Astrocyte (in vitro differentiated cells and primary cell): ENCODE data around the gene HRC. TPM values are rescaled to one million over a fixed set of nuclear protein-coding genes. Genes with fewer than 3 reads are reported as not detected.

Source experiments
- DNase-seq: peaks from one replicate; pipeline ENCODE4 v3.0.0-alpha.2; 2010; ENCODE audit warnings: low read depth
- FAIRE-seq: peaks from 2 replicates; lab custom pipeline; 2011; peaks lifted over from hg19 to GRCh38; lab: Jason Lieb, UNC
- H2AFZ ChIP-seq: 2 replicates; pipeline ENCODE4 v1.6.0; 2012; ENCODE audit warnings: low read depth, low read length, inconsistent platforms
- H3K27ac ChIP-seq: 2 replicates; pipeline ENCODE4 v1.5.1; 2011; ENCODE audit warnings: low read depth, low read length, inconsistent platforms
- H3K27me3 ChIP-seq: 2 replicates; pipeline ENCODE4 v1.6.0; 2011; ENCODE audit warnings: low read length, inconsistent platforms; ENCODE audit not compliant: insufficient read depth
- H3K36me3 ChIP-seq: 2 replicates; pipeline ENCODE4 v1.5.1; 2011; ENCODE audit warnings: low read length, inconsistent platforms; ENCODE audit not compliant: insufficient read depth
- H3K4me1 ChIP-seq: 2 replicates; pipeline ENCODE4 v1.5.1; 2011; ENCODE audit warnings: low read length, inconsistent platforms; ENCODE audit not compliant: insufficient read depth
- H3K4me2 ChIP-seq: 2 replicates; pipeline ENCODE4 v1.6.0; 2012; ENCODE audit warnings: low read length, inconsistent platforms
- H3K4me3 ChIP-seq: 2 replicates; pipeline ENCODE4 v1.5.1; 2011; ENCODE audit warnings: low read depth, mild to moderate bottlenecking, low read length, inconsistent platforms; ENCODE audit not compliant: insufficient read depth
- H3K79me2 ChIP-seq: 2 replicates; pipeline ENCODE4 v1.6.0; 2012; ENCODE audit warnings: mild to moderate bottlenecking, low read length, inconsistent platforms; ENCODE audit not compliant: insufficient read depth
- H3K9ac ChIP-seq: 2 replicates; pipeline ENCODE4 v1.6.0; 2012; ENCODE audit warnings: mild to moderate bottlenecking, low read length, inconsistent platforms
- H3K9me3 ChIP-seq: 2 replicates; pipeline ENCODE4 v1.5.1; 2012; ENCODE audit warnings: low read depth, mild to moderate bottlenecking, low read length, inconsistent platforms; ENCODE audit not compliant: insufficient read depth
- H4K20me1 ChIP-seq: 2 replicates; pipeline ENCODE4 v1.6.0; 2012; ENCODE audit warnings: low read length, inconsistent platforms; ENCODE audit not compliant: insufficient read depth
- H3K27ac Mint-ChIP-seq: one replicate; pipeline ENCODE4 v1.8.0; 2021; ENCODE audit warnings: mild to moderate bottlenecking, mixed read lengths; ENCODE audit not compliant: unreplicated experiment
- H3K27me3 Mint-ChIP-seq: one replicate; pipeline ENCODE4 v1.8.0; 2021; ENCODE audit warnings: low read depth, mixed read lengths; ENCODE audit not compliant: unreplicated experiment
- H3K36me3 Mint-ChIP-seq: one replicate; pipeline ENCODE4 v1.8.0; 2021; ENCODE audit warnings: low read depth, mixed read lengths; ENCODE audit not compliant: unreplicated experiment
- H3K4me1 Mint-ChIP-seq: one replicate; pipeline ENCODE4 v1.8.0; 2021; ENCODE audit warnings: low read depth, mixed read lengths; ENCODE audit not compliant: unreplicated experiment
- H3K4me3 Mint-ChIP-seq: one replicate; pipeline ENCODE4 v1.8.0; 2021; ENCODE audit warnings: mild to moderate bottlenecking, moderate library complexity, mixed read lengths; ENCODE audit not compliant: unreplicated experiment
- H3K9me3 Mint-ChIP-seq: one replicate; pipeline ENCODE4 v1.8.0; 2021; ENCODE audit warnings: mild to moderate bottlenecking, mixed read lengths; ENCODE audit not compliant: unreplicated experiment
- EZH2 ChIP-seq: IDR thresholded peaks from 2 replicates; pipeline ENCODE4 v1.6.1; 2012; ENCODE audit warnings: mild to moderate bottlenecking, low read length, inconsistent platforms; ENCODE audit not compliant: insufficient read depth
- total RNA-seq: library from RNA; stranded (reverse); gene quantifications from 2 replicates; pipeline ENCODE4 v1.2.1, GENCODE V29; 2021
- TF ChIP-seq, protein P1 (sequence below): IDR thresholded peaks from 2 replicates; pipeline ENCODE4 v1.5.1; 2011; ENCODE audit warnings: low read depth, mild to moderate bottlenecking, inconsistent platforms, low read length, moderate library complexity; ENCODE audit not compliant: insufficient read depth

HRC gene
- total RNA-seq, 1 donor from 2014 or later, result not detected

DNA sequence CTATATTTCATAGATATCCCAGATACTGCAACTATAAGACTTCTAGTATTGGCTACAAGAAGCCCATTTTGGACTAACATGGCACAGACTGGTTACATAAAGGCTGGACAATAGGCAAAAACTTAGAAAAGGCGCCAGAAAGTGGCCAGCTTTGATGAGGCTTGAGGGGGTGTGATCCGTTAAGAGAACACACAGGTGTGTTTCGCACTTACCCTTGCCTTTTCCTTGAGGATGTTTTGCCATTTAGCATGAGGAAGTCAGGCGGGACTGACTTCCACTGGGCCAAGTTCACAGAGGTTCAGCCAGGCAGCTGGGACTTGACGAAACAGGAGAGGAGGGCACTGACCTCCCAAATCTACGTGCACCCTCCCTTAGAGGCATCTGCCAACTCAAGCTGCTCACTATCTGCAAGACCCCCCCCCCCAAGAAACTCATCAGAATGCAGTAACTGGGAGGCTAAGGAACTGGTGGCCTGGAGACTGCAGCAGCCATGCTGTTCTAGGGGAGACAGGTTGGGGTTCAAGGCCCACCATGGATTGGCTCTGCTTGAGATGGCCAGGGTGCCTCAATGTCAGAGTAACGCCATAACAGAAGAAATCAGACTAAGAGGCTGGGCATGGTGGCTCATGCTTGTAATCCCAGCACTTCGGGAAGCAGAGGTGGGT lies 45.5 kb downstream of the HRC start:
- DNase-seq (no peak), FAIRE-seq (no peak)
- H3K27me3 ChIP-seq, result no peaks in the 10 kb centered on the region
- peaks cover 19% of the 10 kb centered on the region for H3K4me1 Mint-ChIP-seq
- peaks cover 2% of the 10 kb centered on the region for H3K9me3 Mint-ChIP-seq
- H3K27ac Mint-ChIP-seq, result no peak overlapping the region
- no peaks in the 10 kb centered on the region for H3K9me3 ChIP-seq
- H3K4me2 ChIP-seq, result no peak overlapping the region
- peaks cover 32% of the 10 kb centered on the region for H3K36me3 Mint-ChIP-seq
- TF ChIP-seq, protein P1, sequence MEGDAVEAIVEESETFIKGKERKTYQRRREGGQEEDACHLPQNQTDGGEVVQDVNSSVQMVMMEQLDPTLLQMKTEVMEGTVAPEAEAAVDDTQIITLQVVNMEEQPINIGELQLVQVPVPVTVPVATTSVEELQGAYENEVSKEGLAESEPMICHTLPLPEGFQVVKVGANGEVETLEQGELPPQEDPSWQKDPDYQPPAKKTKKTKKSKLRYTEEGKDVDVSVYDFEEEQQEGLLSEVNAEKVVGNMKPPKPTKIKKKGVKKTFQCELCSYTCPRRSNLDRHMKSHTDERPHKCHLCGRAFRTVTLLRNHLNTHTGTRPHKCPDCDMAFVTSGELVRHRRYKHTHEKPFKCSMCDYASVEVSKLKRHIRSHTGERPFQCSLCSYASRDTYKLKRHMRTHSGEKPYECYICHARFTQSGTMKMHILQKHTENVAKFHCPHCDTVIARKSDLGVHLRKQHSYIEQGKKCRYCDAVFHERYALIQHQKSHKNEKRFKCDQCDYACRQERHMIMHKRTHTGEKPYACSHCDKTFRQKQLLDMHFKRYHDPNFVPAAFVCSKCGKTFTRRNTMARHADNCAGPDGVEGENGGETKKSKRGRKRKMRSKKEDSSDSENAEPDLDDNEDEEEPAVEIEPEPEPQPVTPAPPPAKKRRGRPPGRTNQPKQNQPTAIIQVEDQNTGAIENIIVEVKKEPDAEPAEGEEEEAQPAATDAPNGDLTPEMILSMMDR, result no peak
- TF ChIP-seq EZH2, result no peak
- no peak overlapping the region for H3K4me3 Mint-ChIP-seq
- H3K27me3 Mint-ChIP-seq, result no peaks in the 10 kb centered on the region
- no peak overlapping the region for H2AFZ ChIP-seq
- no peak overlapping the region for H3K4me3 ChIP-seq
- H3K27ac ChIP-seq, result no peak overlapping the region
- H3K9ac ChIP-seq, result no peak overlapping the region
- H3K79me2 ChIP-seq, result peaks cover 13% of the 10 kb centered on the region
- H3K36me3 ChIP-seq, result peaks cover 23% of the 10 kb centered on the region
- peaks cover 58% of the 10 kb centered on the region for H4K20me1 ChIP-seq
- peaks cover 17% of the 10 kb centered on the region for H3K4me1 ChIP-seq

DNA sequence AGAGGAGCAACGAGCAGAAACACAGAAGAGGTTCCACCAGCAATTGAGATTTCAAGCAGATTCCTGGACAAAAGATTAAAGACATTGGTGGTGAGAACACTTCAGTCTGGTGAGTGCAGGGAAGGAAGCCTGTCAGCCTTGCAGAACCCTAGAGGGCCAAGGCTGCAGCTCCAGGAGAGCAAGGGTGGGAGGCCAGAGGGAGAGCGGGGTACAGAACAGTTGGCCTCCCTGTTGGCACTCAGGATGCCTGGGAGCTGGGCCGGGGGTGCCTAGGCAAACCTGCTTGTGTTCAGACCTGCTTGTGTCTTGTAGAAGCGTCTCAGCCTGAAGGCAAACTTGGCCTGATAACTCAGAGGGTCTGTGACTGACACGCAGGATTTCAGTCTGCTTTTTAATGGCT lies 46.1 kb downstream of the HRC start:
- FAIRE-seq, result no peak
- Mint-ChIP-seq H3K4me3 (no peak overlapping the region), H3K27me3 (no peaks in the 10 kb centered on the region), H3K27ac (no peak overlapping the region), H3K9me3 (peaks cover 2% of the 10 kb centered on the region), H3K4me1 (peaks cover 19% of the 10 kb centered on the region), H3K36me3 (peaks cover 33% of the 10 kb centered on the region)
- H2AFZ ChIP-seq, result no peak overlapping the region
- H3K27ac ChIP-seq, result no peak overlapping the region
- peaks cover 16% of the 10 kb centered on the region for H3K4me1 ChIP-seq
- no peak overlapping the region for H3K4me2 ChIP-seq
- no peak for DNase-seq
- no peak overlapping the region for H3K9ac ChIP-seq
- no peak overlapping the region for H3K4me3 ChIP-seq
- peaks cover 64% of the 10 kb centered on the region for H4K20me1 ChIP-seq
- TF ChIP-seq, protein P1, result no peak
- TF ChIP-seq EZH2, result no peak
- H3K9me3 ChIP-seq, result no peaks in the 10 kb centered on the region
- H3K36me3 ChIP-seq, result peaks cover 25% of the 10 kb centered on the region
- peaks cover 13% of the 10 kb centered on the region for H3K79me2 ChIP-seq
- no peaks in the 10 kb centered on the region for H3K27me3 ChIP-seq
